Neutrophil (primary cell): ENCODE data around the gene CBFA2T2.
"Not testable (repeated sequence)": the region's sequence is repeated elsewhere in the genome, so short reads cannot be mapped to it uniquely, and the experiment has no call there.

Source experiments
- H3K27ac ChIP-seq: fragments of 200-600 bp; sonication (generic); 2 replicates; pipeline ENCODE4 v1.5.1; 2016; ENCODE audit warnings: mild to moderate bottlenecking, moderate library complexity
- H3K27me3 ChIP-seq: fragments of 200-600 bp; sonication (generic); 2 replicates; pipeline ENCODE4 v1.6.0; 2016; ENCODE audit warnings: mild to moderate bottlenecking
- H3K36me3 ChIP-seq: fragments of 200-600 bp; sonication (generic); 2 replicates; pipeline ENCODE4 v1.5.1; 2017
- H3K4me1 ChIP-seq, 2 experiments: fragments of 200-600 bp in 1 of 2; sonication (generic) in 1 of 2; 1 replicate in 1 of 2; 2 replicates in 1 of 2; pipeline versions ENCODE4 v1.5.1 to v1.6.1; 2013 to 2016; ENCODE audit warnings: low read depth in 1 of 2, low read length in 1 of 2, mild to moderate bottlenecking in 1 of 2, moderate library complexity in 1 of 2; ENCODE audit not compliant: control insufficient read depth in 1 of 2, insufficient read depth in 1 of 2
- H3K4me3 ChIP-seq, 2 experiments: fragments of 200-600 bp in 1 of 2; sonication (generic) in 1 of 2; 1 replicate in 1 of 2; 2 replicates in 1 of 2; pipeline ENCODE4 v1.5.1; 2013 to 2016; ENCODE audit warnings: low read depth in 1 of 2, low read length in 1 of 2, mild to moderate bottlenecking in 1 of 2, moderate library complexity in 1 of 2
- H3K9me3 ChIP-seq: fragments of 200-600 bp; sonication (generic); 2 replicates; pipeline ENCODE4 v1.5.1; 2016
- TF ChIP-seq, protein P1 (sequence below): fragments of 200-600 bp; sonication (generic); IDR thresholded peaks from 2 replicates; pipeline ENCODE4 v1.5.1; 2016; ENCODE audit warnings: antibody characterized with exemption

The CBFA2T2 gene

DNA sequence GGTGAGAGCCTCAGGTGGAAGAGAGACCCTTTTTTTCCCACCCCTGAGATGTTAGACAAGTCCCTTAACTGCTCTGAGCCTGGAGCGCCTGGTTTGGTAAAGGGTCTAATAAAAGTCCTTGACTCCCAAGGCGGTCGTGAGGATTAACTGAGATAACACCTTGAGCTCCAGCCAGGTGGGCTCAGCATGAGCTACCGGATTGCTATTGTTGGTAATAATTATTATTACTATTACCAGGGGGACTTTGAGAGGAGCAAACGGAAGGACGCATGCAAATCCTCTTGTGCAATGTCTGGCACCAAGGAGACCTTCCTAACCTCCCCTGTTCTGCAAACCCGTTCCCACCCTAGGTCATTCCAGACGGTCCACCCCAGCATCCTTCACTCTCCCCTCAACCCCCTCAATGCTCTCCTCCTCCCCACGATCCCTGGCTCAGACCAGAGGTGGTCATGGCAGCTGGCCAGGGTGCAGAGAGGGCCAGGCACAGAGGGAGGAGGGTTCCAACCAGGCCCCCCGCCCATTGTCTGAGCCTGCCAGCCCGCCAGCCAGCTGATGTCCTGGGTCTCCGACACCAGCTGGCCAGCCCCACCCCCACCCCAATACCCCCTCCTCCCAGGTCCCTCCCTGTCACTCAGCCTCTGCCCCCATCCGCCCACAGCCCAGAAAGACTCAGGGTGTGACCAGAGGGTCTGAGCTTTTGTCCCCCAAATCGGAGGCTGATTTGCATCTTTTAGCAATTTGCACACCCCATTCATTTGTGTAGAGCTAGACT lies 14.3 kb upstream of the CBFA2T2 start:
- Histone ChIP-seq H3K9me3 (no peaks in the 10 kb centered on the region), H3K36me3 (no peaks in the 10 kb centered on the region), H3K27ac (peak overlapping the region; percentile 31), H3K27me3 (no peaks in the 10 kb centered on the region), H3K4me3 (no peak overlapping the region), H3K4me1 (peaks cover 23 to 26% of the 10 kb centered on the region in 2 experiments)
- TF ChIP-seq, protein P1, sequence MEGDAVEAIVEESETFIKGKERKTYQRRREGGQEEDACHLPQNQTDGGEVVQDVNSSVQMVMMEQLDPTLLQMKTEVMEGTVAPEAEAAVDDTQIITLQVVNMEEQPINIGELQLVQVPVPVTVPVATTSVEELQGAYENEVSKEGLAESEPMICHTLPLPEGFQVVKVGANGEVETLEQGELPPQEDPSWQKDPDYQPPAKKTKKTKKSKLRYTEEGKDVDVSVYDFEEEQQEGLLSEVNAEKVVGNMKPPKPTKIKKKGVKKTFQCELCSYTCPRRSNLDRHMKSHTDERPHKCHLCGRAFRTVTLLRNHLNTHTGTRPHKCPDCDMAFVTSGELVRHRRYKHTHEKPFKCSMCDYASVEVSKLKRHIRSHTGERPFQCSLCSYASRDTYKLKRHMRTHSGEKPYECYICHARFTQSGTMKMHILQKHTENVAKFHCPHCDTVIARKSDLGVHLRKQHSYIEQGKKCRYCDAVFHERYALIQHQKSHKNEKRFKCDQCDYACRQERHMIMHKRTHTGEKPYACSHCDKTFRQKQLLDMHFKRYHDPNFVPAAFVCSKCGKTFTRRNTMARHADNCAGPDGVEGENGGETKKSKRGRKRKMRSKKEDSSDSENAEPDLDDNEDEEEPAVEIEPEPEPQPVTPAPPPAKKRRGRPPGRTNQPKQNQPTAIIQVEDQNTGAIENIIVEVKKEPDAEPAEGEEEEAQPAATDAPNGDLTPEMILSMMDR: no peak

- no peaks in the 10 kb centered on the region for H3K36me3 ChIP-seq
Observed at GRCh38 chr20:33477386-33478234, 12.3 kb upstream of the CBFA2T2 start.

DNA sequence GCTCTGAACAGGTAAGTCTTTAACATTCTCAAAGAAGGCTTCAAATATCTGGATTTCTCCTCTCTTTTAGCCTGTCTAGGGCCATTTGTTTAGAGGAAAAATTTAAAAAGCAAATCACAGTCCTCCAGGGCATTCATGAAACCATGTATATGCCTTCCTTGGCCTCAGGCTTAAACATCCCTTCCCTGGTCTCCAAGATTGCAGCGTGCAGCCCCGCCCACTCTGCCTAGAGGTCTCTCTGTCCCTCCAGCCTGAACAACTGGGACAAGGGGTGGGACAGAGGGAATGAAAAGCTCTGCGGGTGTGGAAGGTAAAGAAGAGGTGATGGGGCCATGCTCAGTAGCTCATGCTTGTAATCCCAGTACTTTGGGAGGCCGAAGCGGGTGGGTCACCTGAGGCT lies 9.8 kb upstream of the CBFA2T2 start:
- H3K36me3 ChIP-seq: no peaks in the 10 kb centered on the region
- no peaks in the 10 kb centered on the region for H3K27me3 ChIP-seq
- H3K27ac ChIP-seq: no peak overlapping the region
- TF ChIP-seq, protein P1: no peak
- no peaks in the 10 kb centered on the region for H3K9me3 ChIP-seq
- no peak overlapping the region for H3K4me3 ChIP-seq
- peaks cover 12 to 13% of the 10 kb centered on the region in 2 experiments for H3K4me1 ChIP-seq

More at GRCh38 chr20:33477386-33478234, 12.3 kb upstream of the CBFA2T2 start:
- H3K27me3 ChIP-seq: no peaks in the 10 kb centered on the region
- H3K27ac ChIP-seq: no peak overlapping the region
- H3K4me1 ChIP-seq: peaks cover 23 to 26% of the 10 kb centered on the region in 2 experiments
- no peaks in the 10 kb centered on the region for H3K9me3 ChIP-seq
- TF ChIP-seq, protein P1: no peak
- H3K4me3 ChIP-seq: no peak overlapping the region

- H3K27me3 ChIP-seq: no peaks in the 10 kb centered on the region
- TF ChIP-seq, protein P1: no peak
- H3K36me3 ChIP-seq: no peaks in the 10 kb centered on the region
- no peaks in the 10 kb centered on the region for H3K9me3 ChIP-seq
- H3K4me3 ChIP-seq: no peak overlapping the region
- H3K27ac ChIP-seq: no peak overlapping the region
- no peaks in the 10 kb centered on the region for H3K4me1 ChIP-seq
Observed at GRCh38 chr20:33481431-33481941, 8.4 kb upstream of the CBFA2T2 start.

GRCh38 chr20:33482581-33482980 lies 7.3 kb upstream of the CBFA2T2 start:
- Histone ChIP-seq H3K9me3 (no peaks in the 10 kb centered on the region), H3K4me3 (no peak overlapping the region), H3K27ac (no peak overlapping the region), H3K36me3 (no peaks in the 10 kb centered on the region), H3K4me1 (no peaks in the 10 kb centered on the region), H3K27me3 (no peaks in the 10 kb centered on the region)
- TF ChIP-seq, protein P1: no peak

DNA sequence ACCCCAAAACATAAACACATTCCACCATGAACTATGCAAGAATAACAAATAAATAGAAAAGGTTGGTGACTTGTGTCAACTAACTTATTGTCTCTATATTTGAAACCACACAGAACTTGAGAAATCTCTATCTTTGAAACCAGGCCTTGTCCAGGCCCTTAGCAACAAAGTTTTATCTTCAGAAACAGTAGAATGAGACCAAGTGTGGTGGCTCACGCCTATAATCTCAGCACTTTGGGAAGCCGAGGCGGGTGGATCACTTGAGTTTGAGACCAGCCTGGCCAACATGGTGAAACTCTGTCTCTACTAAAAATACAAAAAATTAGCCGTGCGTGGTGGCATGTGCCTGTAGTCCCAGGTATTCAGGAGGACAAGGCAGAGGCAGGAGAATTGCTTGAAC lies 6.7 kb upstream of the CBFA2T2 start:
- not testable (repeated sequence) for H3K27me3 ChIP-seq, H3K36me3 ChIP-seq, H3K4me1 ChIP-seq, H3K27ac ChIP-seq, H3K4me3 ChIP-seq, H3K9me3 ChIP-seq
